Upper lobe of right lung (tissue), 1 donor: ENCODE measurements around the gene PPP5C. TPM values are rescaled to one million over a fixed set of nuclear protein-coding genes. Genes with fewer than 3 reads are reported as not detected.
A peak's percentile ranks its signal among the peaks of the same experiment; 100 is the strongest.

ENCODE experiments used
- ATAC-seq: fragments of 200-7000 bp; cut with Tn5 transposase; one replicate; pipeline ENCODE4 v1.9.1; 2020; ENCODE audit warnings: mild to moderate bottlenecking, moderate library complexity
- DNase-seq: peaks from one replicate; pipeline ENCODE4 v3.0.0-alpha.2; 2020
- H3K27ac ChIP-seq: fragments of 200-600 bp; one replicate; pipeline ENCODE4 v1.8.0; 2022
- H3K27me3 ChIP-seq: fragments of 200-600 bp; one replicate; pipeline ENCODE4 v1.8.0; 2022; ENCODE audit warnings: mild to moderate bottlenecking
- H3K36me3 ChIP-seq: fragments of 200-600 bp; one replicate; pipeline ENCODE4 v1.8.0; 2022
- H3K4me1 ChIP-seq: fragments of 200-600 bp; one replicate; pipeline ENCODE4 v1.8.0; 2022
- H3K4me3 ChIP-seq: fragments of 200-600 bp; one replicate; pipeline ENCODE4 v1.8.0; 2022; ENCODE audit warnings: mild to moderate bottlenecking
- H3K9me3 ChIP-seq: fragments of 200-600 bp; one replicate; pipeline ENCODE4 v1.8.0; 2022
- CTCF ChIP-seq: fragments of 200-600 bp; IDR thresholded peaks from one replicate; pipeline ENCODE4 v1.8.0; 2022; ENCODE audit warnings: antibody characterized with exemption
- intact Hi-C: fragments of 100-400 bp; cut with DNase I; formaldehyde crosslinking; loops from one replicate; pipeline ENCODE4 v1.11.0; 2022
- total RNA-seq: library from RNA; stranded (reverse); fragmentation: NEBNext Ultra II Directional; extraction: Animal tissue kit (Norgen Biotek cat#: 25700); gene quantifications from one replicate; pipeline ENCODE4 v1.2.1, GENCODE V29; 2021
- donor health status: DM: no; HTN: yes; CAD: no; lungs with severe emphysema.

PPP5C gene
- total RNA-seq, 1 donor from 2014 or later, result 50.0 TPM

GRCh38 chr19:46404055-46404752 is 57.3 kb downstream of the PPP5C start:
- TF ChIP-seq CTCF, result peak; percentile 25
- H3K4me1 ChIP-seq, result peaks cover 10% of the 10 kb centered on the region
- H3K9me3 ChIP-seq, result no peaks in the 10 kb centered on the region
- H3K36me3 ChIP-seq, result no peaks in the 10 kb centered on the region
- peak overlapping the region; percentile 47 for H3K27ac ChIP-seq
- H3K4me3 ChIP-seq, result peak overlapping the region; percentile 48
- intact Hi-C loops, result no loop called here
- ATAC-seq, result peak; percentile 70
- peaks cover 32% of the 10 kb centered on the region for H3K27me3 ChIP-seq
- DNase-seq, result no peak

GRCh38 chr19:46404753-46405468 is 58.0 kb downstream of the PPP5C start:
- ATAC-seq (no peak), DNase-seq (no peak)
- Histone ChIP-seq H3K9me3 (no peaks in the 10 kb centered on the region), H3K27me3 (peaks cover 33% of the 10 kb centered on the region), H3K4me3 (peak overlapping the region; percentile 48), H3K4me1 (peaks cover 10% of the 10 kb centered on the region), H3K36me3 (no peaks in the 10 kb centered on the region), H3K27ac (peak overlapping the region; percentile 47)
- intact Hi-C loops, result no loop called here
- no peak for TF ChIP-seq CTCF

- Histone ChIP-seq H3K27ac (no peak overlapping the region), H3K4me1 (peaks cover 10% of the 10 kb centered on the region), H3K27me3 (peaks cover 46% of the 10 kb centered on the region), H3K36me3 (no peaks in the 10 kb centered on the region), H3K9me3 (no peaks in the 10 kb centered on the region), H3K4me3 (no peak overlapping the region)
- intact Hi-C loops, result no loop called here
- no peak for TF ChIP-seq CTCF
- ATAC-seq (no peak), DNase-seq (no peak)
Measured at GRCh38 chr19:46406976-46407375, 60.1 kb downstream of the PPP5C start.

GRCh38 chr19:46407856-46408663 is 61.2 kb downstream of the PPP5C start:
- no peak for DNase-seq
- peaks cover 13% of the 10 kb centered on the region for H3K4me1 ChIP-seq
- peaks cover 57% of the 10 kb centered on the region for H3K27me3 ChIP-seq
- peak overlapping the region; percentile 24 for H3K27ac ChIP-seq
- H3K36me3 ChIP-seq, result no peaks in the 10 kb centered on the region
- no peaks in the 10 kb centered on the region for H3K9me3 ChIP-seq
- intact Hi-C loops, result no loop called here
- ATAC-seq, result no peak
- no peak for TF ChIP-seq CTCF
- peak overlapping the region; percentile 30 for H3K4me3 ChIP-seq

GRCh38 chr19:46408664-46409039 is 61.8 kb downstream of the PPP5C start:
- peak overlapping the region; percentile 30 for H3K4me3 ChIP-seq
- ATAC-seq (peak; percentile 73), DNase-seq (peak; percentile 90)
- H3K4me1 ChIP-seq, result peaks cover 13% of the 10 kb centered on the region
- H3K9me3 ChIP-seq, result no peaks in the 10 kb centered on the region
- H3K27ac ChIP-seq, result peak overlapping the region; percentile 24
- H3K27me3 ChIP-seq, result peaks cover 63% of the 10 kb centered on the region
- no peak for TF ChIP-seq CTCF
- intact Hi-C loops, result no loop called here
- H3K36me3 ChIP-seq, result no peaks in the 10 kb centered on the region
